Gastroesophageal sphincter (tissue), 4 donors: ENCODE data around the gene AMN1. TPM values are rescaled to one million over a fixed set of nuclear protein-coding genes. Genes with fewer than 3 reads are reported as not detected.
A peak's percentile ranks its signal among the peaks of the same experiment; 100 is the strongest.

Experiments
- ATAC-seq: fragments of 150-250 bp; one replicate; pipeline ENCODE4 v1.9.1; 2016; ENCODE audit warnings: mild to moderate bottlenecking, moderate library complexity
- H3K27ac ChIP-seq, 4 donors: fragments of 200-600 bp; sonication (generic) in 3 of 4; 1 replicate in 3 of 4; 2 replicates in 1 of 4; pipeline ENCODE4 v1.5.1; 2016 to 2019
- H3K27me3 ChIP-seq: fragments of 200-600 bp; sonication (generic); one replicate; pipeline ENCODE4 v1.5.1; 2019
- H3K36me3 ChIP-seq, 2 donors: fragments of 200-600 bp; sonication (generic); one replicate each; pipeline ENCODE4 v1.5.1; 2019; ENCODE audit warnings: control low read depth in 1 of 2
- H3K4me1 ChIP-seq, 3 donors: fragments of 200-600 bp; sonication (generic); 1 replicate in 2 of 3; 2 replicates in 1 of 3; pipeline ENCODE4 v1.5.1; 2016 to 2019; ENCODE audit warnings: control low read depth in 2 of 3
- H3K4me3 ChIP-seq, 2 donors: fragments of 200-600 bp; sonication (generic); one replicate each; pipeline ENCODE4 v1.5.1; 2019; ENCODE audit warnings: mild to moderate bottlenecking in 1 of 2, moderate library complexity in 1 of 2
- H3K9me3 ChIP-seq, 3 donors: fragments of 200-600 bp; sonication (generic); one replicate each; pipeline ENCODE4 v1.5.1; 2017 to 2019; ENCODE audit warnings: control low read depth in 2 of 3
- EP300 ChIP-seq: sonication (generic); formaldehyde crosslinking; IDR thresholded peaks from one replicate; pipeline ENCODE4 v1.6.1; 2017; ENCODE audit warnings: antibody characterized with exemption, mild to moderate bottlenecking
- POLR2A ChIP-seq, 2 donors: fragments of 450-650 bp; IDR thresholded peaks; one replicate each; pipeline ENCODE4 v1.6.1; 2017; ENCODE audit warnings: antibody characterized with exemption in 2 of 2, mild to moderate bottlenecking in 2 of 2, moderate library complexity in 1 of 2
- POLR2AphosphoS5 ChIP-seq: sonication (generic); formaldehyde crosslinking; IDR thresholded peaks from one replicate; pipeline ENCODE4 v1.6.1; 2017; ENCODE audit warnings: antibody characterized with exemption
- WGBS, 2 donors: methylation state at CpG; one replicate each; pipeline ENCODE4 v1.1.5; 2018; ENCODE audit warnings: low coverage in 1 of 2; 5-methylcytosine and 5-hydroxymethylcytosine counted together
- total RNA-seq, 4 donors: library from RNA; depleted of rRNA; stranded (reverse); fragments of >200 nt; gene quantifications; one replicate each; pipeline ENCODE4 v1.1.0, GENCODE V29; 2016
- TF ChIP-seq, protein P1 (sequence below), 4 experiments: fragments of 200-600 bp in 2 of 4; fragments of 450-650 bp in 2 of 4; sonication (generic) in 1 of 4; IDR thresholded peaks; one replicate each; pipeline ENCODE4 v1.5.1; 2017 to 2019; ENCODE audit warnings: antibody characterized with exemption in 4 of 4, mild to moderate bottlenecking in 2 of 4, moderate library complexity in 2 of 4

Gene AMN1
- total RNA-seq, 4 donors from 2014 or later = 7.5 to 19.3 (median 9.6) TPM

DNA sequence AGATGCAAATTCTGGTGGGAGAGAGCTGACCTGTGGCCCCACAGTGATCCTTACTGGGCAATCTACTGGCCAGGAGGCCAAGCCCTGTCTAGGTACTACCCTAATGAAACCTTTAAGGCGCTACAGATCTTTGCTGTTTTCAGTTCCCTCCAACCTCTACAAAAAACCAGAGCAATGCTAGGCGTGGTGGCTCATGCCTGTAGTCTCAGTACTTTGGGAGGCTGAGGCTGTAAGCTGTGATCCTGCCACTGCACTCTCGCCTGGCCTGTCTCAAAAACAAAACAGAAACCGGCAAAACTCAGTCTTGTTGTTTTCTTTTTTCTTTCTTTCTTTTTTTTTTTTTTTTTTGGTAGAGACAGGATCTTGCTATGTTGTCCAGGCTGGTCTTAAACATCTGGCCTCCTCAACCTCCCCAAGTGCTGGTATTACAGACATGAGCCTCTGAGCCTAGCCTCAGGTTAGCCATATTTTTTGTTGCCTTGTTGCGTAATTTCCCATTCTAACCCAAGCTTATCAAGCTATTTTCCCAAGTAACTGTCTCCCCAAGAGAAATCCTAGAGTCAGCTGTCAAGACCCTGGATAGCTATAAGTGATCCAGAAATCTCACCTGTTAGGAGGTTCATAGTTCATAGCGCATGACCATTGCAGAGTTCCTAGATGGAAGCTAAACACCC is 66.5 kb downstream of the AMN1 start:
- Histone ChIP-seq H3K36me3 (peaks cover 0 to 22% of the 10 kb centered on the region in 2 donors), H3K27ac (no peak overlapping the region), H3K4me3 (no peak overlapping the region), H3K9me3 (no peaks in the 10 kb centered on the region), H3K27me3 (no peaks in the 10 kb centered on the region), H3K4me1 (peaks cover 0 to 17% (median 0%) of the 10 kb centered on the region in 3 donors)
- TF ChIP-seq POLR2AphosphoS5 = no peak
- TF ChIP-seq, protein P1, sequence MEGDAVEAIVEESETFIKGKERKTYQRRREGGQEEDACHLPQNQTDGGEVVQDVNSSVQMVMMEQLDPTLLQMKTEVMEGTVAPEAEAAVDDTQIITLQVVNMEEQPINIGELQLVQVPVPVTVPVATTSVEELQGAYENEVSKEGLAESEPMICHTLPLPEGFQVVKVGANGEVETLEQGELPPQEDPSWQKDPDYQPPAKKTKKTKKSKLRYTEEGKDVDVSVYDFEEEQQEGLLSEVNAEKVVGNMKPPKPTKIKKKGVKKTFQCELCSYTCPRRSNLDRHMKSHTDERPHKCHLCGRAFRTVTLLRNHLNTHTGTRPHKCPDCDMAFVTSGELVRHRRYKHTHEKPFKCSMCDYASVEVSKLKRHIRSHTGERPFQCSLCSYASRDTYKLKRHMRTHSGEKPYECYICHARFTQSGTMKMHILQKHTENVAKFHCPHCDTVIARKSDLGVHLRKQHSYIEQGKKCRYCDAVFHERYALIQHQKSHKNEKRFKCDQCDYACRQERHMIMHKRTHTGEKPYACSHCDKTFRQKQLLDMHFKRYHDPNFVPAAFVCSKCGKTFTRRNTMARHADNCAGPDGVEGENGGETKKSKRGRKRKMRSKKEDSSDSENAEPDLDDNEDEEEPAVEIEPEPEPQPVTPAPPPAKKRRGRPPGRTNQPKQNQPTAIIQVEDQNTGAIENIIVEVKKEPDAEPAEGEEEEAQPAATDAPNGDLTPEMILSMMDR (IDR thresholded peaks at IDR 0.05) = no peak
- no peak for TF ChIP-seq POLR2A (IDR thresholded peaks at IDR 0.05)
- no peak for TF ChIP-seq EP300
- no peak for ATAC-seq
- WGBS, 2 donors = 97 to 98% methylated on average over 4 to 6 of the region's 6 CpGs

DNA sequence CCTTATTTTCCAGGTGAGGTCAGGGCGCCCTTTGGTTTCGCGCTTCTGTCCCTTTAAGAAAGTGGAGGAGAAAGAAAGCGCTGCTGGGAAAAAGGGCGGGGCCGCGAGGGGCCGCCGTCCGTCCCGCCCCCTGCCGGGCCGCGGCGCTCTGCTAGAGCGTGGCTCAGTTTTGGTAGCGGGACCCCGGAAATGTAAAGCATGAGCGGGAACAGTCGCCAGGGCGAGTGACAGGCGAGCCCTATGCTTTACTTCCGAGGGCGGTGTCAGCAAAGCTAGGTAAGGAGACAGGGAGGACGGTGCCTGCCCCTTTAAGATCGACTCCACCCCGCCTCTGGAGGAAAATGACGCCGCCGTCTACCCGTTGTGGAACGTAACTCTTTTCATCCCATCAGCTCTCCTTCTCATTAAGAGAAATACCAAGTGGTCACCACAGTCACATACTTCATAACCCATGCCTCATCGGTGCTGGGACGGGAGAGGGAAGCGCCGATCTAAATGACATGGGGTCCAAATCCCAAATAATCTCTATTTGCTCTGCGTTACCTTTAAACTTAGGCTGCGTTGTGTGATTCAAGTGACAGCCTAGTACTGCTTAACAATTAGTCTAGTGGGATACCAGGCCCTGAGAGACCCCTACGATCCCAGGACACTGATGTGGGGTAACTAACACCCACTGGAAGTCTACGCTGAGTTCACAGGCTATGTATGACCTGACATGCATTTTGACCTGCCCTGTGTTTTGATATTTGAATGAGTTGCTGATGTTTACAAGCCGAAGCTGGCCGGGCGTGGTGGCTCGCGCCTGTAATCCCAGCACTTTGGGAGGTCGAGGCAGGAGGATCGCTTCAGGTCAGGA is 69.5 kb downstream of the AMN1 start, which contains the start of gene ETFBKMT:
TSS of gene ETFBKMT (plus strand) at position 602 of the 856 bp plus-strand sequence. CDS start 2,266 bp downstream, outside the sequence.
- 0 to 1% methylated on average over 18 to 31 of the region's 47 CpGs for WGBS, 2 donors
- TF ChIP-seq, protein P1 (IDR thresholded peaks at IDR 0.05) = peak; percentile 9 to 82 (median 63)
- TF ChIP-seq POLR2AphosphoS5 (peak; percentile 66), POLR2A (IDR thresholded peaks at IDR 0.05) (peak; percentile 18 to 29), EP300 (no peak)
- Histone ChIP-seq H3K4me1 (peaks cover 0 to 17% (median 0%) of the 10 kb centered on the region in 3 donors), H3K9me3 (no peaks in the 10 kb centered on the region), H3K27ac (peak within 1 kb of the TSS; percentile 84 to 95 (median 94)), H3K36me3 (peaks cover 0 to 17% of the 10 kb centered on the region in 2 donors), H3K27me3 (no peaks in the 10 kb centered on the region), H3K4me3 (peak within 1 kb of the TSS; percentile 62 to 72)
- peak; percentile 95 for ATAC-seq

DNA sequence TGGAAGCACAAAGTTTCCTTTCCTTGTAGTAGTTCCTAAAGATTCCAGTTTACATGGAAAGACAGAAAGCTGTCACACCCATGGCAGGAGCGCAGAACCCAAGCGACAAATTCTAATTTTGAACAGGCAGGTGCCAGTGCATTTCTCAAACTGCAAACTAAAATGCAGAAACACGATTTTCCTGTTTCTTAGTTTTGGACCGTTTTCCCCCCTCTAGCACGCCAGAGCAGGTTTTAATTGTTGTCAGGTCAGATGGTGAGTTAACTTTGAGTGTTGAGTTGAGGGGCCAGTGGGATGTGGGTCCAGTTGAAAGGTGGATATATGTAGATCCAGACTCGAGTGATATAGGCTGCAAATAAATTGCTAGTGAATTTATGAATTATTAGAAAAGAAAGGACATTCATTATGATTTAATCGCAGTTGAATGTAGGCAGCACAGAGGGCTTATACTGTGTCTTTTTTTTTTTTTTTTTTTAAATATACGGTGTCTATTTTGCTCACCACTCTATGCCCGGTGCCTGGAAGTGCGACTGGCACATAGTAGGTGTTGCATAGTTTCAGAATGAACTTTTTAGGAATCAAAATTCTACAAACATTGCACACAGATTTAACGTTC is 70.2 kb downstream of the AMN1 start:
- no peaks in the 10 kb centered on the region for H3K27me3 ChIP-seq
- H3K4me1 ChIP-seq = peaks cover 0 to 19% (median 0%) of the 10 kb centered on the region in 3 donors
- H3K36me3 ChIP-seq = peaks cover 0 to 17% of the 10 kb centered on the region in 2 donors
- 6 to 19% methylated on average over 6 to 11 of the region's 11 CpGs for WGBS, 2 donors
- TF ChIP-seq POLR2AphosphoS5 = no peak
- TF ChIP-seq, protein P1 (IDR thresholded peaks at IDR 0.05) = no peak
- no peak for TF ChIP-seq POLR2A (IDR thresholded peaks at IDR 0.05)
- TF ChIP-seq EP300 = no peak
- peak; percentile 2 for ATAC-seq
- H3K4me3 ChIP-seq = peak overlapping the region; percentile 62 to 72
- no peaks in the 10 kb centered on the region for H3K9me3 ChIP-seq
- peak overlapping the region; percentile 84 to 95 (median 94) for H3K27ac ChIP-seq

DNA sequence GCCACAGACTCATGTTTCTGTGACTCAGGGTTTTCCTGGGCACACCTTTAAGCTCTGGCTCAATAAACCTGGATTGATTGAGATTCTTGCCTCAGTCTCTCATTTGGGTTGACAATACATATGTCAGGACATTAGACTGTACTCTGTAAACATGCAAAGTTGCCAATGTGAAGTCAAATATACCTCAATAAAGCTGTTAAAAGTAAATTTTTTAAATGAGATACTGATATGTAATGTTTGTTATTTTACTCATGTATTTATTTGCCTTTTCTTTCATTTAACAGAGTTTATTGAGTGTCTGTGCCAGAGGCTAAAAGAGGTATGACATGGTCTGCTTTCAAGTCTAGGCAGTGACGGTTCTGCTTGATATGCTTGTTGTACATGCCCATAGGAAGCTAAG is 73.0 kb downstream of the AMN1 start:
- Histone ChIP-seq H3K27me3 (no peaks in the 10 kb centered on the region), H3K4me3 (no peak overlapping the region), H3K27ac (no peak overlapping the region), H3K4me1 (peaks cover 0 to 23% (median 3%) of the 10 kb centered on the region in 3 donors), H3K36me3 (no peaks in the 10 kb centered on the region), H3K9me3 (no peaks in the 10 kb centered on the region)
- WGBS, 2 donors = 70 to 83% methylated on average over 1 of the region's 1 CpG
- TF ChIP-seq POLR2AphosphoS5 (no peak), EP300 (no peak), POLR2A (IDR thresholded peaks at IDR 0.05) (no peak)
- TF ChIP-seq, protein P1 (IDR thresholded peaks at IDR 0.05) = no peak
- ATAC-seq = no peak
